Fibroblast of skin of left biceps (primary cell): ENCODE measurements around the gene CPO.

Experiments
- DNase-seq, 2 experiments: peaks; one replicate each; pipeline ENCODE4 v3.0.0-alpha.2; 2013; ENCODE audit warnings: low read depth in 2 of 2

Gene CPO

DNA sequence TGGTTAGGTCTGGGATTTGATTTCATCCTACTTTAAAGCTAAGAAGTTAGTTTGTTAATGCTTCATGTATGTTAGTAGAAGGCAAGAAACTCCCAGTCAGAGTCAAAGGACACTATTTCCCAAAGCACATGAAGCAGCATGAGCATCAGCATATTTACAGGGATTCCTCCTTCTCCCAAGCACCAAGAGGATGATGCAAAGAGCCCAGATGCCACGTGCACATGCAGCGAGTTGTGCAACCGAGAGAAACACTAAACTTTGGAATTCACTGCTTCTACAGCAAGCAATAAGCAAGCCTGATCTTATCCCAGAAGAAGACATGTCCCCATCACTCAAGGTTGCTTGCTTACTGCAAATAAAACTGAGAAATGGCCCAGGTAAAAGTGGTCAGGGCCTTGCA lies 32.5 kb downstream of the CPO start:
- DNase-seq: peak in 1 of 2 experiments; percentile 58

- DNase-seq: no peak
These were observed 35.2 kb downstream of the CPO start for GRCh38 chr2:206974551-206974950.

GRCh38 chr2:206978746-206979145 lies 39.4 kb downstream of the CPO start:
- no peak for DNase-seq

DNA sequence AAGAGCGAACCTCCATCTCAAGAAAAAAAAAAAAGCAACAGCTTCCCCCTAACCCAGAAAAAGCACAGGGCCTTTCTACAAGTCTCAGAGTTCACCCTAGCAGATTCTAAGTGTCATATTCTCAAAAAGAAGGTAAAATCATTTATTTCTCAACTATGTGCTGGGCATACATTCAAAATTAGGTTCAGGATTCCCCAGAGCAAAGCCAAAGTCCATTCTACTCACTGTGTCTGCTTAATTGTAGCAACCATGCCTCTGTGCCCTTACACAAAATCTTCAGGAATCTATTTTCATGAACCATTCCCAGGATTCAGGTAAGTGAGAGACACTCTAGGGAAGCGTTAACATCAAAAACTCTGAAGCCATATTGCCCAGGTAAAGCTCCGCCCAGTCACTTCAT lies 40.0 kb downstream of the CPO start:
- no peak for DNase-seq

- DNase-seq: no peak
These were observed 40.6 kb downstream of the CPO start for GRCh38 chr2:206979922-206980321.

DNA sequence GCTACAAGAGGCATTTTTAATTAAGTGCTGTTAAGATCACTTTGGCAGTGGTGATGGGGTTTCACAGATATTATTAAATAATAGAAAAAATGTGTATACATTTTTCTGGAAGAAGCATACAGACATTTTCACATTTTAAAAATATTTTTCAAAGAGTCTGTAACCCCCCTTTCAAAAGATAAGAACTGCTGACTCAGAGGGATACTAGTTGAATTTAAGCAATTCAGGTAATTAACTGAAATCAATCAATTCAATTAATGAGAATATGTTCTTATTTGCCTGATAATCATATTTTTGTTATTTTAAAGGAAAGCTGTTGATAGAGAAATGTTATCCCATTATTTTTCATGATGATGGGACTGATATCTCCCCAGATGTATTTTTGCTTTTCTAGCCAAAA lies 41.1 kb downstream of the CPO start:
- no peak for DNase-seq

DNA sequence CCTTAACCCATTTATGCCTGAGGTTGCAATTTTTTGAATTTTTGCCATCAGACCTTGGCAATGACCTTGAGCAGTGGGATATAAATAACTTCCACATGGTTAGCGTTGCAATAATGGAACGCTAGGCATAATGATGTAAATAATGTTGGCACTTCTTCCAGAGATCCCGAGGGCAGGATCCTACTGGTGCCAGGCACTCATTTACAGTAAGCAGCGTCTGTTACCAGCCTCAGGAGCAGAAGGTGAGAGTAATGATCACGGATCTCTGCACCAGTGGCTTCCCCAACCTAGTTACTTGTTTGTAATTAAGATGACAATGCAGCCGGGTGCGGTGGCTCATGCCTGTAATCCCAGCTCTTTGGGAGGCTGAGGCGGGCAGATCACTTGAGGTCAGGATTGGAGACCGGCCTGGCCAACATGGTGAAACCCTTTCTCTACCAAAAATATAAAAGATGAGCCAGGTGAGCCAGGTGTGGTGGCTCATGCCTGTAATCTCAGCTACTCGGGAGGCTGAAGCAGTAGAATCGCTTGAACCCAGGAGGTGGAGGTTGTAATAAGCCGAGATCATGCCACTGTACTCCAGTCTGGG lies 41.9 kb downstream of the CPO start:
- DNase-seq: no peak

DNA sequence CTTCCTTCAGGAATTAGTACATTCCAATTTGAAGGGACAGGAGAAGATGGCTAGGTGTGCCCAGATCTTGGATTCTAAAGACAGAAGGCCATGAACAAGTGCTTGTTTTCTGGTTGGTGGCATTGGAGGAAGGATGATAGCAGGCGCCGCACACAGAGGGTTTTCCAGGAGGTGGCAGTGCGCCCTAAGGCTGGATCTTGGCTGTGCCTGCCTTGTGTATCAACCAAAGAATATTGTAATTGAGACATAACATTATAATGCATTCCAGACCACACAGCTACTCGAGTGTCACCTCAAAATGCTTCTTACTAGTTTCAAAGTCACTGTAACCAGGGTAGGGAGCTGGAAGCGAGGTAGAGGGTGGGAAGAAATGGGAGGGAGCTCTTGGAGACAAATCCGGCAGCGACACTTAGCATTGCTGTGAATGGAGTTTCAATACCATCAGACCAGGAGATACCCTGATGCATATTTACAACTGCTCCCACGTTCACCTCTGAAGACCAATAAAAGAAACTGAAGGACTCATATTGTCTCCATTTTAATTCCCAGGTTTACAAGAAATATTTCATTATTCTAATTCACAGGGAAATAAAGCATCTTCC lies 42.5 kb downstream of the CPO start:
- DNase-seq: peak in 1 of 2 experiments; percentile 48

DNA sequence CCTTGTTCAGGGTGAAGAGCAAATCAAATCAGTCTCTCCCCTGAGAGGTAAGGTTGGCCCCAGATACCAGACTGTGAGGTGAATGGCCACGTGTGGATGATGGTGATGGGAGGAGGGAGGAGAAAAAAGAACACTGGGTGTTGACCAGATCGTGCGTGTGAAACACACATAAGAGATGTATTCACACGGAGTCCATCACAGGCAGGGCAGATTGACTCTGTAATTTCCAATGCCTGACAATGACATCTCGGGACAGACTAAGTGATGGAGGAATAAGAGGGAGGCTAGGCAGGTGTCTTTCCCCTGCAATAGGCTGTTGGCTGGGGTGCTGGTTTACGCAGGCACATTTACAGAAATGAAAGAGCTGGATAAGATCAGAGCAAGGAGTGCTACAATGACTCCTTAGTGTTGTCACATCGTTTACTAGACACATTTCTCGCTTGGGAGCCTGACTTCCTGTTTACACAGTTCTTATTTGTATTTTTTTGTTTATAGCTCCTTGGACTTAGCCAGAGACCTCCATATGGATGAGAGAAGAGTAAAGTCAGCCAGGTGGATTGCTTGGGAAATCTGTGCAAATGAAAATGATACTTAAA lies 43.1 kb downstream of the CPO start:
- no peak for DNase-seq

DNA sequence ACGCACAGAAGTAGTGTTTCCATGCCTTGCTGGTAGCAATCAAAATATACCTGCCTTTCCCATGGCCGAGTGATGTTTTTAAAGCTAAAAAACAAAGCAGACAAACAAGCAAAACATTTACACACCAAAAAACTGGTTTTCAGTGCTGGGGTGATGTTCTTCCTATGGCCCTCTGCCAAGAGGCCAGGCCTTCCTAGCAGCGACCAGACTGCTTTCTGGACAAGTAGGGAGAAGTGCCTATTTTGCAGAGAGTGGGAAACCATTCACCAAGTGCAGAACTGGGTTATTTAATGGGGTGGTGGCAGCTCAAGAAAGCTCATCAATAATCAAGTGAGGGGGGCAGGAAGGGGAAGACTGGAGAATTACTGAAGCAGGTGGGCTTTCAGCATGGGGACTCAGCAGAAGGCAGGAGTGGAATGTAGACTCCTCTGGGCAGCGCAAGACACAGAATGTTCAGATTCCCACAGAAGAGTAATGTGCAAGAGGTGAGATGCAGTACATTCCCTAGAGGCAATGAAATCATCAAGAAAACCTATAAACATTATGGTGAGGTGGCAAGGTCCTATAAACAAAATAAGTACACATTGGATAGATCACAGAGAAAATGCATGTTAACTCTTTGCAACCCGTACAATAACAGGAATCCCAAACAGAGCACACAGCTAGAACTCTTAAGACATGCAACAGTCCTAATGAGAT lies 44.0 kb downstream of the CPO start:
- DNase-seq: no peak

DNA sequence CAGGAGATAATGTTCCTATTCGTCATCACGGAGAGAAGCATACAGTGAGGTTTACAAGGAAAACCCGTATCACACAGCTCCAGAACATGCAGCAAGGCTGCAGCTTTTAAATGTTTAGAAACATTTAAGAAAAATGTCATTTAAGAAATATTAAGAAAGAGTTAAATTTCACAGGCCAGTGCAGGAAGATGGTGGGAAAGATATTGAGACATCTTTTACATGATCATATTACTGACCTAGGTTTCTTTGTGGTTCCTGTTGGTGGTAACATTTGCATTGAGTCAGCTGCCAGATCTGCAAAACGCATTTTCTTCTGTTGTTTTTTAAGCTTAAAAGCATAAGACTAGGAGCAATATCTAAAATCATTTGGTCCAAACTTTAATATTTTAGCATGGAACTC lies 44.9 kb downstream of the CPO start:
- no peak for DNase-seq

DNA sequence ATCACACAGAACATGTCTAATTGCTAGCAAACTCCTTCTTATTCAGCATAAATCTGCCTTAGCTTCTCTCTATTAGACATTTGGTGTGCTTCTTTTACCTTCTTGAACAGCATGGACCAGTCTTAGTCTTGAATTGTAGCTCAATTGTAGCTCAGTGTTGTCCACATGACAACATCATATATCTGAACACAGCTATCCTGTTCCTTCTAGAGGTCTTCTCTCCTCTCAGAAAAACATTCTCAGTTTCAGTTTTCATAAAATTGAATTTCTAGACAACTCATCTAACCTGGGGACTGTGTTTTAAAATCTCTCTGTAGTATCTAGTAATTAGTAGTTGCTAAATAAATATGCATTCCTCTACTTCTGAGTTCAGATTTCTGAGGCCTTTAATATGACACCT lies 47.6 kb downstream of the CPO start:
- DNase-seq: no peak

GRCh38 chr2:206987810-206988209 lies 48.5 kb downstream of the CPO start:
- no peak for DNase-seq

DNA sequence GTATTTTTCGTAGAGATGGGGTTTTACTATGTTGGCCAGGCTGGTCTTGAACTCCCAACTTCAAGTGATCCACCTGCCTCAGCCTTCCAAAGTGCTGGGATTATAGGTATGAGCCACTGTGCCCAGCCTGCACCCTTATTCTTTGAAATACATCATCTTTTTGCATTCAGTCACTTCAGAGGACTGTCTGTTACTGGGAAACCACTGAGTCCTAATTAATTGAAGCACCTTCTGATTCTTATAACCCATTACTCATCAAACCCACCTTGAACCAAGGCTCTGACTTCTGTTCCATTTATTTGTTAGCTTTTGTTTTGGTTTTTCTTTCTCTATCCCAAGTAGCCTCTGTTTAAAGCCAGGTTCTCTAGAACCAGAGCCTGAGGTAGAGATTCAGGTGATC lies 49.6 kb downstream of the CPO start:
- no peak for DNase-seq

- DNase-seq: no peak
These were observed 50.0 kb downstream of the CPO start for GRCh38 chr2:206989311-206989710.

DNA sequence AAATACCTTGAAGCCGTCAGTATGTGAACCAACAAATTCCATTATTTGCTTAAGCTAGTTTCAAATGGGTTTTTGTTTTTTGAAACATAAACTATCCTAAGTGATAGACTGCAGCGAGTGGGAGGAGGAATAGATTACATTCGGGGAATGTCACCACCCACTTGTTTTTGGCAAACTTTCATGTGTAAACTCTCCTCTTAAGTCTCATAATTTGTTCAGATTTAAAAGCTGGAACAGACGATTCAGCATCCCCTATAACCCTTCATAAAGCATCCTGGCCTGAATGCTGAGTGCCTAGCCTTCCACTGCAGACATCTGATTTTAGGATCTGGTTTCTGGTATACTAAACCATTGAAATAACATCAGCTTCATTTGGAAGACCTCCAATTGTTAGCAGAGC lies 51.0 kb downstream of the CPO start:
- DNase-seq: no peak

DNA sequence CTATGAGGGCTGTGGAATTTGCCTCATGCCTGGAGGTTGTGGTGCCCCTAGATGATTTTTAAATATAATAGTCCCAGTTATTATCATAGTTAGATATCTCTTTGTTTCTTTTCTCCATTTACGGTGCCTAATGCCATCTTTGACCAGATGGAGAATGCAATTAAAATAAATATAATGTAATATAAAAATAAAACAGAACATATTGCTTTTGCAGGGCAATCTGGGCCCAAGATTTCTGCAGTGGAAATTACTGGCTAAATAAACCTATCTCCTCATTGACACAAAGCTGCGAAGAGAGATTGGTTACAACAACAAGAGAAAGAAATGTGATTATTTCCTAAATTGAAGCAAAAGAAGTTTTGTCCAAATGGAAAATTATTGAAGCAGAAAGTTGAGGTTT lies 51.8 kb downstream of the CPO start:
- DNase-seq: no peak

DNA sequence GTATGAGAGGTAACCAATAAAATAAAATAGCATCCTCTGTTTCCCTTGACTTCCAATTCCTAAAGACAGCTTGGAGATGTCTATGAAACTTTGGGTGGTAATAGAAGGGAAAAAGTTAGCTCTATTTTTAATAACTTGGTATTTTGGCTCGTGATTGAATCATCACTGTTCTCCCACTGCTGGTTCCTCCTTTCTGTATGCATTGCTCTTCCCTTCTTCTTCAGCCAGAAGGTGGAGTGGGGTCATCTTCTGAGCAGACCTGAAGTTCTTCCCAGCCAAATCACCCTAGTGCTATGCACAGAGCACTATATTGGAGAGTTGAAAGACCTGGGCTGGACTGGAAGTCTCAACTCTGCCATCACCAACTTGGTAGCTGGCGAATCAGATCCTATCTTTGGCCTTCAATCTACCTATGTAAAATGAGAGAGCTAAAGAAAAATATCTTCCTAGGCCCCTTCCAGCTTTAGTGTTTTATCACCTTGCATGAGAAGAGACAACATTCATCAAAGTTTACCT lies 54.1 kb downstream of the CPO start:
- DNase-seq: no peak

DNA sequence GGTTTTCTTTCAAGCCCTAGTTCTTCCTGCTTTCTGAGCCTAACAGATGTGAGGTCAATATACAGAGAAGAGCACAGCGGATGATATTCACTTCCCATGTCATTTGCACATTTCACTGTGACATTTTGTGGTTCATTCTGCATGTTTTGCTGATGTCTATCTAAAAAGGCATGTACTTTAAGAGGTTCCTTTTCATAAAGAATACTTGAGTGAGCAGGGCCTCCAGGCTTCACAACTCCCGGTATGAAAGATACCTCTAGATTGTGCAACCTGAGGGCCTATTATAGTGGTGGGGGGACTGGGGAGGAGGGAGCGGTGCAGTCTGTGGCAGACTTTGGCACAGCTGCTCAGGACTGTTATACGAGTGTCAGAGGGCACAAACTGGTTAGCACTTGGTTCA lies 54.6 kb downstream of the CPO start:
- no peak for DNase-seq

DNA sequence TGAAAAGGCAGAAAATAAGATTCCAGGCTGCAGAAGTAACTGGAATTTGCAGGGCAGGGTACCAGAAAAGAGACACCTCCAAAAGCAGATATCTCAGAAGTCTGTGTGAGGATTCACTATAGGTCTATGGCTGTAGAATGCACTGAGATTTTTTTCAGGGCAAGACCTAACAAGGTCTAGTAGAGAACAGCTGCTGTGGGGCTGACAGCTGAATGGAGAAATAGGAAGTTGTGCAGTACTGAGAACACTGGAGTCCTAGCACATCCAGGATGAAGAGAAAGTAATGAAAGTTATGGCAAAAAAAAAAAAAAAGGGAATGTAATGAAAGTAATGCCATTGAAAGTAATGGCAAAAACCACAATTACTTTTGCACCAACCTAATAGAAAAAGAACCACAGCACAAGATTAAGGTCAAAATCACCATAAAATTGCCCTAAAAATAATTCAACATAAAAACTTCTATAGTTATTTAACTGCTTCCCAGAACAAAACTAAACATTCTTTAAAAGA lies 57.3 kb downstream of the CPO start:
- DNase-seq: no peak

DNA sequence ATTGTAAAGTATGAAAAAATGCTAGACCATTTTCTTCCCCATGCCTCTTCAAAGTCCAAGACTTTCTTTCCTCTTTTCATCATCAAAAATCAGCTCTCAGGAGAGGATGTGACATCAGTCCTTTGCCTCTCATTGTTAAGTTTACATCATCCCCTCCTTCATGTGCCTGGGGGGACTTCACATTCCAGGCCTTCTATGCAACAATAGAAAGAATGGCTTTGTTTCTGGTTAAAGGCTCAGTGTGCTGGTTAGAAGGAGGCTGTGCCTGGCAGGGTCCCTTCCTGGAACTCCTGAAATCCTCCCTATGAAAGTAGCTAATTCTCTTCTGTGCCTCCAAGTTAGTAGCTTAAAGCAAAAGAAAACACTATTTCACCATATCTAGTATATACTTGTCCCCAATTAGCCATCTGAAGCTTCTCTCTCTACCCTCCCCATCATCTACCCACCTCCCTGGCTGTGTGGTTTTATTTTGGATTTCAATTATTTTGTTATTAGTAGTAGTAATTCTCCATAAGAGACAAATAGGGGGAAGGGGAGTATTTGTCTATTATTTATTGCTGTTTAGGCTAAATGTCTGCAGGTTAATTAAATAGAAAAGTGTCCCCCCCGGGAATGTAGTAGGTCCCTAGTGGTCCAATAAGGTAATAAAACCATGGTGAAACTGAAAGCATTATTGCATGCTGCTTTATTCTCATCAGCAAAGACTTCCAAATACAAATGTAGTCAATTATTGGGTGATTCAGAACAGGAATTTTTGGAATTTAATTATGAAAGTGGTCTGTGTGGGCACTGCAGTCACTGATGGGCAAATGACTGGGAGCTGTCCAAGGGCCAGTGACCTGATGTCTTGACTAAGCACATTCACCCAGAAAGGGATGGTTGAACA lies 69.0 kb downstream of the CPO start:
- no peak for DNase-seq

DNA sequence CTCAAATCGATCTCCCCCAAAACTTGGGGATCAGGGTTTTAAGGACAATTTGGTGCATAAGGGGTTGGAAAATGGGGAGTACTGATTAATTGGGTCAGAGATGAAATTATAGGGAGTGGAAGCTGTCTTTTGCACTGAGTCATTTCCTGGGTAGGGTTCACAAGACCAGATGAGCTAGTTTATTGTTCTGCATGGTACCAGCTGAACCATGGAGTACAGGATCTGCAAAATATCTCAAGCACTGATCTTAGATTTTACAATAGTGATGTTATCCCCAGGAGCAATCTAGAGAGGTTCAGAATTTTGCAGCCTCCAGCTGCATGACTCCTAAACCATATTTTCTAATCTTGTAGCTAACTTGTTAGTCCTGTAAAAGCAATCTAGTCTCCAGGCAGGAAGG lies 73.1 kb downstream of the CPO start:
- DNase-seq: no peak
